ENCODE results near the gene FETUB.

Gene FETUB

GRCh38 chr3:186636536-186636935, 3.7 kb upstream of the FETUB start:
- Mint-ChIP-seq H3K9me3 (no peaks in the 10 kb centered on the region), H3K27me3 (peaks cover 5% of the 10 kb centered on the region), H3K27ac (no peak overlapping the region), H3K4me3 (no peak overlapping the region), H3K36me3 (ENCODE audit: low read depth) (no peaks in the 10 kb centered on the region), H3K4me1 (ENCODE audit: low read depth) (no peaks in the 10 kb centered on the region)
- intact Hi-C loops (cut with micrococcal nuclease): no loop called here

- intact Hi-C loops (cut with micrococcal nuclease): no loop called here
- H3K36me3 Mint-ChIP-seq (ENCODE audit: low read depth): no peaks in the 10 kb centered on the region
- H3K4me3 Mint-ChIP-seq: no peak overlapping the region
- H3K4me1 Mint-ChIP-seq (ENCODE audit: low read depth): no peaks in the 10 kb centered on the region
- peaks cover 8% of the 10 kb centered on the region for H3K27me3 Mint-ChIP-seq
- no peak overlapping the region for H3K27ac Mint-ChIP-seq
- H3K9me3 Mint-ChIP-seq: no peaks in the 10 kb centered on the region
These were observed 2.5 kb upstream of the FETUB start for GRCh38 chr3:186637686-186638085.

GRCh38 chr3:186638259-186638658, 1.9 kb upstream of the FETUB start:
- H3K36me3 Mint-ChIP-seq (ENCODE audit: low read depth): no peaks in the 10 kb centered on the region
- H3K4me3 Mint-ChIP-seq: no peak overlapping the region
- H3K9me3 Mint-ChIP-seq: no peaks in the 10 kb centered on the region
- H3K4me1 Mint-ChIP-seq (ENCODE audit: low read depth): no peaks in the 10 kb centered on the region
- intact Hi-C loops (cut with micrococcal nuclease): no loop called here
- peaks cover 10% of the 10 kb centered on the region for H3K27me3 Mint-ChIP-seq
- no peak overlapping the region for H3K27ac Mint-ChIP-seq

- no peaks in the 10 kb centered on the region for H3K9me3 Mint-ChIP-seq
- peaks cover 10% of the 10 kb centered on the region for H3K27me3 Mint-ChIP-seq
- H3K4me1 Mint-ChIP-seq (ENCODE audit: low read depth): no peaks in the 10 kb centered on the region
- H3K4me3 Mint-ChIP-seq: no peak overlapping the region
- H3K27ac Mint-ChIP-seq: no peak overlapping the region
- no peaks in the 10 kb centered on the region for H3K36me3 Mint-ChIP-seq (ENCODE audit: low read depth)
- intact Hi-C loops (cut with micrococcal nuclease): no loop called here
These were observed 247 bp downstream of the FETUB start for GRCh38 chr3:186640473-186640818.

GRCh38 chr3:186640929-186641328, 730 bp downstream of the FETUB start:
- Mint-ChIP-seq H3K36me3 (ENCODE audit: low read depth) (no peaks in the 10 kb centered on the region), H3K9me3 (no peaks in the 10 kb centered on the region), H3K27me3 (peaks cover 10% of the 10 kb centered on the region), H3K27ac (no peak overlapping the region), H3K4me1 (ENCODE audit: low read depth) (no peaks in the 10 kb centered on the region), H3K4me3 (no peak overlapping the region)
- intact Hi-C loops (cut with micrococcal nuclease): no loop called here

- H3K27ac Mint-ChIP-seq: no peak overlapping the region
- intact Hi-C loops (cut with micrococcal nuclease): no loop called here
These were observed 1.8 kb downstream of the FETUB start for GRCh38 chr3:186642014-186642413.

GRCh38 chr3:186643493-186643892, 3.3 kb downstream of the FETUB start:
- H3K4me3 Mint-ChIP-seq: no peak overlapping the region
- no peaks in the 10 kb centered on the region for H3K9me3 Mint-ChIP-seq
- peaks cover 8% of the 10 kb centered on the region for H3K27me3 Mint-ChIP-seq
- no peak overlapping the region for H3K27ac Mint-ChIP-seq
- H3K4me1 Mint-ChIP-seq (ENCODE audit: low read depth): no peaks in the 10 kb centered on the region
- H3K36me3 Mint-ChIP-seq (ENCODE audit: low read depth): no peaks in the 10 kb centered on the region
- intact Hi-C loops (cut with micrococcal nuclease): no loop called here

More at GRCh38 chr3:186642014-186642413, 1.8 kb downstream of the FETUB start:
- no peaks in the 10 kb centered on the region for H3K9me3 Mint-ChIP-seq
- H3K27me3 Mint-ChIP-seq: peaks cover 10% of the 10 kb centered on the region
- no peak overlapping the region for H3K4me3 Mint-ChIP-seq
- no peaks in the 10 kb centered on the region for H3K4me1 Mint-ChIP-seq (ENCODE audit: low read depth)
- H3K36me3 Mint-ChIP-seq (ENCODE audit: low read depth): no peaks in the 10 kb centered on the region

- no peaks in the 10 kb centered on the region for H3K4me1 Mint-ChIP-seq (ENCODE audit: low read depth)
- H3K36me3 Mint-ChIP-seq (ENCODE audit: low read depth): no peaks in the 10 kb centered on the region
- H3K9me3 Mint-ChIP-seq: no peaks in the 10 kb centered on the region
- H3K4me3 Mint-ChIP-seq: no peak overlapping the region
- intact Hi-C loops (cut with micrococcal nuclease): no loop called here
- H3K27ac Mint-ChIP-seq: no peak overlapping the region
- H3K27me3 Mint-ChIP-seq: peaks cover 11% of the 10 kb centered on the region
These were observed 4.5 kb downstream of the FETUB start for GRCh38 chr3:186644683-186645082.

- Mint-ChIP-seq H3K4me3 (no peak overlapping the region), H3K27me3 (peaks cover 11% of the 10 kb centered on the region), H3K4me1 (ENCODE audit: low read depth) (no peaks in the 10 kb centered on the region), H3K27ac (no peak overlapping the region), H3K36me3 (ENCODE audit: low read depth) (no peaks in the 10 kb centered on the region), H3K9me3 (no peaks in the 10 kb centered on the region)
- intact Hi-C loops (cut with micrococcal nuclease): no loop called here
These were observed 5.9 kb downstream of the FETUB start for GRCh38 chr3:186646106-186646505.

- Mint-ChIP-seq H3K27ac (no peak overlapping the region), H3K4me1 (ENCODE audit: low read depth) (no peaks in the 10 kb centered on the region), H3K27me3 (peaks cover 9% of the 10 kb centered on the region), H3K36me3 (ENCODE audit: low read depth) (no peaks in the 10 kb centered on the region), H3K4me3 (no peak overlapping the region), H3K9me3 (no peaks in the 10 kb centered on the region)
- intact Hi-C loops (cut with micrococcal nuclease): no loop called here
These were observed 6.6 kb downstream of the FETUB start for GRCh38 chr3:186646841-186647240.

GRCh38 chr3:186648851-186649250, 8.7 kb downstream of the FETUB start:
- H3K4me3 Mint-ChIP-seq: no peak overlapping the region
- H3K9me3 Mint-ChIP-seq: no peaks in the 10 kb centered on the region
- no peaks in the 10 kb centered on the region for H3K4me1 Mint-ChIP-seq (ENCODE audit: low read depth)
- H3K27me3 Mint-ChIP-seq: peaks cover 3% of the 10 kb centered on the region
- intact Hi-C loops (cut with micrococcal nuclease): no loop called here
- H3K36me3 Mint-ChIP-seq (ENCODE audit: low read depth): no peaks in the 10 kb centered on the region
- no peak overlapping the region for H3K27ac Mint-ChIP-seq

- no peaks in the 10 kb centered on the region for H3K36me3 Mint-ChIP-seq (ENCODE audit: low read depth)
- H3K4me3 Mint-ChIP-seq: no peak overlapping the region
- peaks cover 6% of the 10 kb centered on the region for H3K27me3 Mint-ChIP-seq
- H3K27ac Mint-ChIP-seq: no peak overlapping the region
- H3K4me1 Mint-ChIP-seq (ENCODE audit: low read depth): no peaks in the 10 kb centered on the region
- no peaks in the 10 kb centered on the region for H3K9me3 Mint-ChIP-seq
- intact Hi-C loops (cut with micrococcal nuclease): no loop called here
These were observed 11.5 kb downstream of the FETUB start for GRCh38 chr3:186651678-186652215.

GRCh38 chr3:186653080-186653707, 13.0 kb downstream of the FETUB start:
- Mint-ChIP-seq H3K9me3 (no peaks in the 10 kb centered on the region), H3K27ac (no peak overlapping the region), H3K27me3 (peaks cover 13% of the 10 kb centered on the region), H3K4me1 (ENCODE audit: low read depth) (no peaks in the 10 kb centered on the region), H3K4me3 (no peak overlapping the region), H3K36me3 (ENCODE audit: low read depth) (no peaks in the 10 kb centered on the region)
- intact Hi-C loops (cut with micrococcal nuclease): no loop called here

- Mint-ChIP-seq H3K4me1 (ENCODE audit: low read depth) (no peaks in the 10 kb centered on the region), H3K9me3 (no peaks in the 10 kb centered on the region), H3K27ac (no peak overlapping the region), H3K4me3 (no peak overlapping the region), H3K27me3 (peaks cover 18% of the 10 kb centered on the region), H3K36me3 (ENCODE audit: low read depth) (no peaks in the 10 kb centered on the region)
- intact Hi-C loops (cut with micrococcal nuclease): no loop called here
These were observed 13.8 kb downstream of the FETUB start for GRCh38 chr3:186653984-186654383.
